HepG2 (cell line): Measurements from ENCODE around the gene ABCC10. TPM values are rescaled to one million over a fixed set of nuclear protein-coding genes. Genes with fewer than 3 reads are reported as not detected.

Experiments
- ARID4A ChIP-seq: sonication (generic); formaldehyde crosslinking; IDR thresholded peaks from 2 replicates; pipeline ENCODE4 v1.5.0; 2020; ENCODE audit warnings: mild to moderate bottlenecking, missing genetic modification reagents, borderline replicate concordance
- BRCA1 ChIP-seq: sonication (generic); formaldehyde crosslinking; IDR thresholded peaks from 2 replicates; pipeline ENCODE4 v1.4.0; 2020; ENCODE audit warnings: missing genetic modification reagents
- E2F5 ChIP-seq: sonication (generic); formaldehyde crosslinking; conservative IDR thresholded peaks from 2 replicates; pipeline ENCODE4 v1.4.0; 2020; ENCODE audit warnings: missing genetic modification reagents
- GATAD1 ChIP-seq: IDR thresholded peaks from 2 replicates; pipeline ENCODE4 v1.6.1; 2016; ENCODE audit warnings: missing genetic modification reagents, missing compliant biosample characterization
- ISL2 ChIP-seq: sonication (generic); formaldehyde crosslinking; IDR thresholded peaks from 2 replicates; pipeline ENCODE4 v1.5.0; 2020; ENCODE audit warnings: missing genetic modification reagents
- KDM1A ChIP-seq: IDR thresholded peaks from 2 replicates; pipeline ENCODE4 v1.6.1; 2016; ENCODE audit warnings: missing compliant biosample characterization
- LRRFIP1 ChIP-seq: sonication (generic); formaldehyde crosslinking; conservative IDR thresholded peaks from 2 replicates; pipeline ENCODE4 v1.4.0; 2020; ENCODE audit warnings: missing genetic modification reagents
- NFIB ChIP-seq: sonication (generic); formaldehyde crosslinking; IDR thresholded peaks from 2 replicates; pipeline ENCODE4 v1.9.0; 2021; ENCODE audit warnings: missing genetic modification reagents, mild to moderate bottlenecking, borderline replicate concordance
- RFX5 ChIP-seq: IDR thresholded peaks from 2 replicates; pipeline ENCODE4 v1.6.1; 2011; ENCODE audit warnings: low read depth, low read length, improper control_type of control experiment
- SATB2 ChIP-seq: sonication (generic); formaldehyde crosslinking; IDR thresholded peaks from 2 replicates; pipeline ENCODE4 v1.5.0; 2020; ENCODE audit warnings: missing genetic modification reagents
- SOX5 ChIP-seq: IDR thresholded peaks from 2 replicates; pipeline ENCODE4 v1.6.1; 2016; ENCODE audit warnings: borderline replicate concordance
- SUZ12 ChIP-seq: fragments of 150-350 bp; IDR thresholded peaks from 2 replicates; pipeline ENCODE4 v1.6.1; 2014; ENCODE audit warnings: low read depth, low read length
- TARDBP ChIP-seq: sonication (generic); formaldehyde crosslinking; IDR thresholded peaks from 2 replicates; pipeline ENCODE4 v1.8.0; 2022; ENCODE audit warnings: mild to moderate bottlenecking, missing genetic modification reagents
- TGIF2 ChIP-seq: IDR thresholded peaks from 2 replicates; pipeline ENCODE4 v1.6.1; 2016; ENCODE audit warnings: control low read depth, missing compliant biosample characterization
- XBP1 ChIP-seq: sonication (generic); formaldehyde crosslinking; IDR thresholded peaks from 2 replicates; pipeline ENCODE4 v1.5.0; 2020; ENCODE audit warnings: missing genetic modification reagents
- ZFP41 ChIP-seq: sonication (generic); formaldehyde crosslinking; IDR thresholded peaks from 2 replicates; pipeline ENCODE4 v1.4.0; 2020; ENCODE audit warnings: mild to moderate bottlenecking, missing genetic modification reagents, borderline replicate concordance
- ZFP62 ChIP-seq: sonication (generic); formaldehyde crosslinking; IDR thresholded peaks from 2 replicates; pipeline ENCODE4 v1.4.0; 2020; ENCODE audit warnings: missing genetic modification reagents
- ZNF460 ChIP-seq: sonication (generic); formaldehyde crosslinking; IDR thresholded peaks from 2 replicates; pipeline ENCODE4 v1.5.1; 2020; ENCODE audit warnings: missing genetic modification reagents, mild to moderate bottlenecking, borderline replicate concordance
- ZNF567 ChIP-seq: sonication (generic); formaldehyde crosslinking; IDR thresholded peaks from 2 replicates; pipeline ENCODE4 v1.8.1; 2023; ENCODE audit warnings: mild to moderate bottlenecking, missing genetic modification reagents, borderline replicate concordance
- ZNF775 ChIP-seq: sonication (generic); formaldehyde crosslinking; IDR thresholded peaks from 2 replicates; pipeline ENCODE4 v1.4.0; 2020; ENCODE audit warnings: missing genetic modification reagents, mild to moderate bottlenecking, moderate library complexity, borderline replicate concordance
- ZNF839 ChIP-seq: sonication (generic); formaldehyde crosslinking; IDR thresholded peaks from 2 replicates; pipeline ENCODE4 v1.4.0; 2020; ENCODE audit warnings: missing genetic modification reagents, mild to moderate bottlenecking, borderline replicate concordance
- ZNF850 ChIP-seq: sonication (generic); formaldehyde crosslinking; conservative IDR thresholded peaks from 2 replicates; pipeline ENCODE4 v1.9.0; 2021; ENCODE audit warnings: mild to moderate bottlenecking, missing genetic modification reagents
- polyA plus RNA-seq, 8 experiments: library from polyadenylated mRNA; depleted of rRNA in 3 of 8; stranded (reverse) in 7 of 8; unstranded in 1 of 8; fragments of >200 nt; fragmentation: Illumina TruSeq in 4 of 8; extraction: Trizol in 4 of 8; gene quantifications; 2 replicates each; pipeline versions ENCODE4 v1.2.1 to v1.2.3, GENCODE V29; 2011 to 2016; ENCODE audit warnings: low read depth in 4 of 8, missing spikeins in 1 of 8, mixed read lengths in 1 of 8; ENCODE audit not compliant: insufficient read depth in 1 of 8
- total RNA-seq, 5 experiments: library from RNA; depleted of rRNA; stranded (reverse); fragments of >200 nt; fragmentation: Illumina TruSeq; extraction: Trizol; gene quantifications; 2 replicates each; pipeline ENCODE4 v1.2.3, GENCODE V29; 2016; ENCODE audit warnings: low read depth in 1 of 5
- TF ChIP-seq, protein P1 (sequence below): sonication (generic); formaldehyde crosslinking; IDR thresholded peaks from 2 replicates; pipeline ENCODE4 v1.5.0; 2020; ENCODE audit warnings: missing genetic modification reagents

Gene ABCC10
- total and polyA plus RNA-seq, 2 of the 13 experiments (the other 11 are each of a cell fraction or from before 2014, with no cell fraction given) = 16.0 to 24.3 TPM

- peak; percentile 99 for TF ChIP-seq ARID4A (CRISPR knock-in tag)
- no peak for TF ChIP-seq KDM1A
- TF ChIP-seq LRRFIP1 (CRISPR knock-in tag) = no peak
- no peak for TF ChIP-seq SUZ12
- no peak for TF ChIP-seq ZNF839 (CRISPR knock-in tag)
- no peak; the same call in 1 of the 2 replicates for TF ChIP-seq ZNF567
- TF ChIP-seq XBP1 (CRISPR knock-in tag) = no peak
- no peak for TF ChIP-seq ZFP41 (CRISPR knock-in tag)
- peak; percentile 18; the same call in 1 of the 2 replicates for TF ChIP-seq SOX5
- peak; percentile 86; the same call in 1 of the 2 replicates for TF ChIP-seq SATB2 (CRISPR knock-in tag)
- TF ChIP-seq ZFP62 (CRISPR knock-in tag) = no peak
- peak; percentile 64; the same call in 1 of the 2 replicates for TF ChIP-seq ISL2 (CRISPR knock-in tag)
- TF ChIP-seq GATAD1 = peak; percentile 80
- TF ChIP-seq BRCA1 = peak; percentile 97; the same call in 1 of the 2 replicates
- no peak for TF ChIP-seq RFX5
- TF ChIP-seq TGIF2 (CRISPR knock-in tag) = no peak; the same call in 1 of the 2 replicates
- TF ChIP-seq E2F5 (CRISPR knock-in tag) = no peak
- TF ChIP-seq ZNF850 (CRISPR knock-in tag) = no peak
- no peak for TF ChIP-seq ZNF775 (CRISPR knock-in tag)
- TF ChIP-seq NFIB = no peak
- no peak for TF ChIP-seq ZNF460 (CRISPR knock-in tag)
- TF ChIP-seq TARDBP (CRISPR knock-in tag) = 0 out of 2 replicates have a peak, but pooled peaks have one; percentile 18
- TF ChIP-seq, protein P1, sequence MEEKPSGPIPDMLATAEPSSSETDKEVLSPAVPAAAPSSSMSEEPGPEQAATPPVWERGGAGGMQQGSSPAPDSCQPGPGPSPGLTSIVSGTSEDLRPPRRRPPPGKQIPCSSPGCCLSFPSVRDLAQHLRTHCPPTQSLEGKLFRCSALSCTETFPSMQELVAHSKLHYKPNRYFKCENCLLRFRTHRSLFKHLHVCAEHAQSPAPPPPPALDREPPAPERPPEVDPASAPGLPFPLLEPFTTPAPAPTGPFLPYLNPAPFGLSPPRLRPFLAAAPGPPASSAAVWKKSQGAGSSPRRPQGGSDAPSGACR (CRISPR knock-in tag) = peak; percentile 95
Observed at GRCh38 chr6:43427406-43428111, at the start of gene ABCC10 (continued).
